GM12878 (cell line): ENCODE results near the gene EFNB2. TPM values are rescaled to one million over a fixed set of nuclear protein-coding genes. Genes with fewer than 3 reads are reported as not detected.

ENCODE experiments used
- ATAC-seq: fragments of 200-7000 bp; cut with Tn5 transposase; 3 replicates; pipeline ENCODE4 v1.9.1; 2020; ENCODE audit warnings: mild to moderate bottlenecking, moderate library complexity
- BruUV-seq: library from RNA; stranded (reverse); fragments of 400-500 nt; replicated peaks from 2 replicates; lab custom pipeline; 2021; lab: Mats Ljungman, UMichigan
- CTCF ChIA-PET: fragments of 300-600 bp; sonication (Branson Sonifier 250); formaldehyde crosslinking; extraction: SDS; loops from one replicate; lab custom pipeline; 2021; ENCODE audit warnings: inconsistent platforms; lab: Yijun Ruan, JAX
- POLR2A ChIA-PET: fragments of 350-600 bp; formaldehyde crosslinking; extraction: SDS; loops from one replicate; lab custom pipeline; 2021; ENCODE audit warnings: inconsistent platforms; lab: Charles Lee
- RAD21 ChIA-PET: fragments of 300-600 bp; sonication (Branson Sonifier 250); formaldehyde crosslinking; loops from one replicate; lab custom pipeline; 2023; ENCODE audit warnings: antibody characterized with exemption; ENCODE audit not compliant: unreplicated experiment; lab: Charles Lee
- SMC1A ChIA-PET: fragments of 300-600 bp; sonication (Branson Sonifier 250); formaldehyde crosslinking; loops from one replicate; lab custom pipeline; 2023; ENCODE audit not compliant: unreplicated experiment, uncharacterized antibody; lab: Charles Lee
- DNase-seq: peaks from one replicate; pipeline ENCODE4 v3.0.0-alpha.2; 2011; ENCODE audit warnings: low read depth, low spot score
- FAIRE-seq: peaks from 3 replicates; lab custom pipeline; 2011; peaks lifted over from hg19 to GRCh38; lab: Jason Lieb, UNC
- H2AFZ ChIP-seq: 2 replicates; pipeline ENCODE4 v1.6.0; 2011; ENCODE audit warnings: low read depth, low read length, control low read depth; ENCODE audit not compliant: control insufficient read depth
- H3K27ac ChIP-seq: 2 replicates; pipeline ENCODE4 v1.5.1; 2011; ENCODE audit warnings: control low read depth; ENCODE audit not compliant: control insufficient read depth, insufficient read depth
- H3K27me3 ChIP-seq, 2 experiments: replicated peaks in 1 of 2; 2 replicates each; pipeline versions ENCODE4 v1.6.0 to v1.6.1; 2011; ENCODE audit warnings: low read length in 1 of 2; ENCODE audit not compliant: control insufficient read depth in 2 of 2, insufficient read depth in 2 of 2
- H3K36me3 ChIP-seq, 2 experiments: 2 replicates each; pipeline ENCODE4 v1.5.1; 2011; ENCODE audit warnings: low read length in 1 of 2; ENCODE audit not compliant: control insufficient read depth in 2 of 2, insufficient read depth in 2 of 2
- H3K4me1 ChIP-seq: 2 replicates; pipeline ENCODE4 v1.6.1; 2011; ENCODE audit warnings: mild to moderate bottlenecking, low read length, moderate library complexity, mixed read lengths; ENCODE audit not compliant: control insufficient read depth, insufficient read depth
- H3K4me2 ChIP-seq: 2 replicates; pipeline ENCODE4 v1.6.0; 2011; ENCODE audit warnings: control low read depth; ENCODE audit not compliant: control insufficient read depth, insufficient read depth
- H3K4me3 ChIP-seq: fragments of 200-600 bp; sonication (generic); 2 replicates; pipeline ENCODE4 v1.5.1; 2016
- H3K79me2 ChIP-seq: 2 replicates; pipeline ENCODE4 v1.6.0; 2011; ENCODE audit warnings: low read length; ENCODE audit not compliant: control insufficient read depth, insufficient read depth
- H3K9ac ChIP-seq: 2 replicates; pipeline ENCODE4 v1.8.0; 2011; ENCODE audit warnings: low read length, control low read depth, mixed read lengths; ENCODE audit not compliant: control insufficient read depth, insufficient read depth
- H3K9me3 ChIP-seq: replicated peaks from 3 replicates; pipeline ENCODE4 v1.5.1; 2011; ENCODE audit warnings: mild to moderate bottlenecking, low read length; ENCODE audit not compliant: control insufficient read depth, insufficient read depth
- H4K20me1 ChIP-seq: 2 replicates; pipeline ENCODE4 v1.6.0; 2011; ENCODE audit not compliant: control insufficient read depth, insufficient read depth
- CEBPB ChIP-seq, 2 experiments: fragments of 150-350 bp in 1 of 2; IDR thresholded peaks; 2 replicates each; pipeline ENCODE4 v1.6.1; 2012 to 2014; ENCODE audit warnings: low read depth in 2 of 2, low read length in 2 of 2, borderline replicate concordance in 1 of 2, inconsistent platforms in 1 of 2
- NKRF ChIP-seq: fragments of 450-650 bp; conservative IDR thresholded peaks from 2 replicates; pipeline ENCODE4 v1.6.1; 2017; ENCODE audit warnings: mild to moderate bottlenecking, moderate library complexity
- TBL1XR1 ChIP-seq: IDR thresholded peaks from 2 replicates; pipeline ENCODE4 v1.6.1; 2012; ENCODE audit warnings: low read depth, low read length, improper control_type of control experiment
- ZNF687 ChIP-seq: fragments of 450-650 bp; IDR thresholded peaks from 2 replicates; pipeline ENCODE4 v1.6.1; 2017; ENCODE audit warnings: mild to moderate bottlenecking, moderate library complexity
- ZZZ3 ChIP-seq: IDR thresholded peaks from 2 replicates; pipeline ENCODE4 v1.6.1; 2011; ENCODE audit warnings: low read depth; ENCODE audit not compliant: control insufficient read depth, insufficient read length
- WGBS: methylation state at CpG from one replicate; pipeline ENCODE4 v1.1.6; 2016; ENCODE audit warnings: low lambda C conversion rate; ENCODE audit not compliant: insufficient replicate concordance, insufficient coverage; ENCODE audit errors: missing lambda C conversion rate; 5-methylcytosine and 5-hydroxymethylcytosine counted together
- in situ Hi-C: fragments of 300-500 bp; cut with MboI; formaldehyde crosslinking; loops from 9 replicates; pipeline ENCODE4 v1.14.3; 2018; ENCODE audit warnings: mixed read lengths
- intact Hi-C: fragments of 100-400 bp; cut with micrococcal nuclease; formaldehyde crosslinking; loops from one replicate; pipeline ENCODE4 v1.14.2; 2022; ENCODE audit not compliant: unreplicated experiment
- polyA plus RNA-seq, 11 experiments: library from polyadenylated mRNA; depleted of rRNA in 4 of 11; unstranded in 6 of 11; stranded (reverse) in 5 of 11; fragments of >200 nt; fragmentation: Nextera tagmentation in 4 of 11; fragmentation: Illumina TruSeq in 1 of 11; extraction: Ambion mirVana in 4 of 11; extraction: Trizol in 1 of 11; gene quantifications; 1 replicate in 1 of 11; 2 replicates in 10 of 11; pipeline versions ENCODE4 v1.2.1 to v1.2.3, GENCODE V29; 2011 to 2016; ENCODE audit warnings: inconsistent platforms in 2 of 11, missing spikeins in 2 of 11, low read depth in 1 of 11
- total RNA-seq, 4 experiments: library from RNA; depleted of rRNA in 3 of 4; stranded (reverse); fragments of >200 nt in 3 of 4; fragmentation: Illumina TruSeq in 1 of 4; extraction: Trizol in 1 of 4; gene quantifications; 2 replicates each; pipeline versions ENCODE4 v1.2.1 to v1.2.3, GENCODE V29; 2013 to 2021
- TF ChIP-seq, protein P1 (sequence below): IDR thresholded peaks from 2 replicates; pipeline ENCODE4 v1.6.1; 2012; ENCODE audit warnings: low read depth, low read length, improper control_type of control experiment

EFNB2 gene
- total and polyA plus RNA-seq, 10 of the 15 experiments (the other 5 are each of a cell fraction or from before 2014, with no cell fraction given) = 0.12 to 1.5 (median 0.31) TPM; not detected in 1

- TF ChIP-seq NKRF (no peak), TBL1XR1 (no peak), CEBPB (IDR thresholded peaks at IDR 0.05; ENCODE audit: borderline replicate concordance in 1 of 2, low read depth in 2 of 2, low read length in 2 of 2) (no peak)
These were observed 48.3 kb downstream of the EFNB2 start (continued) for GRCh38 chr13:106487129-106487528.

- SMC1A ChIA-PET = no interaction called here
- no peaks in the 10 kb centered on the region for H3K36me3 ChIP-seq
- ATAC-seq (no peak), DNase-seq (no peak), FAIRE-seq (no peak)
- H3K79me2 ChIP-seq = no peaks in the 10 kb centered on the region
- intact Hi-C loops = no loop called here
- H2AFZ ChIP-seq = no peak overlapping the region
- H3K4me2 ChIP-seq = no peak overlapping the region
- no peak overlapping the region for H3K9ac ChIP-seq
- H4K20me1 ChIP-seq = no peaks in the 10 kb centered on the region
- H3K9me3 ChIP-seq = no peaks in the 10 kb centered on the region
- in situ Hi-C loops = no loop called here
- CTCF ChIA-PET = no interaction called here
- BruUV-seq = no TSS peak
- no peak overlapping the region for H3K27ac ChIP-seq
- no peak for TF ChIP-seq ZZZ3
- TF ChIP-seq ZNF687 = no peak
- TF ChIP-seq, protein P1, sequence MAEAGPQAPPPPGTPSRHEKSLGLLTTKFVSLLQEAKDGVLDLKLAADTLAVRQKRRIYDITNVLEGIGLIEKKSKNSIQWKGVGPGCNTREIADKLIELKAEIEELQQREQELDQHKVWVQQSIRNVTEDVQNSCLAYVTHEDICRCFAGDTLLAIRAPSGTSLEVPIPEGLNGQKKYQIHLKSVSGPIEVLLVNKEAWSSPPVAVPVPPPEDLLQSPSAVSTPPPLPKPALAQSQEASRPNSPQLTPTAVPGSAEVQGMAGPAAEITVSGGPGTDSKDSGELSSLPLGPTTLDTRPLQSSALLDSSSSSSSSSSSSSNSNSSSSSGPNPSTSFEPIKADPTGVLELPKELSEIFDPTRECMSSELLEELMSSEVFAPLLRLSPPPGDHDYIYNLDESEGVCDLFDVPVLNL = no peak
- H3K4me1 ChIP-seq = no peaks in the 10 kb centered on the region
- no peak overlapping the region for H3K4me3 ChIP-seq
- POLR2A ChIA-PET = no interaction called here
- whole genome bisulfite sequencing = 8% methylated on average over 2 of the region's 2 CpGs
- RAD21 ChIA-PET = no interaction called here
- H3K27me3 ChIP-seq = peaks cover 0 to 3% of the 10 kb centered on the region in 2 experiments; a peak in 1 of 4 replicates
These were observed 49.2 kb downstream of the EFNB2 start for GRCh38 chr13:106486287-106486686.
